SU-DHL-6 (cell line): ENCODE data around the gene SVIL.

ENCODE experiments used
- CTCF ChIP-seq: fragments of 200-600 bp; sonication (generic); IDR thresholded peaks from one replicate; pipeline ENCODE4 v1.5.1; 2017; ENCODE audit warnings: antibody characterized with exemption, mild to moderate bottlenecking, low read length, moderate library complexity; ENCODE audit not compliant: insufficient read depth, poor library complexity, severe bottlenecking
- EZH2phosphoT487 ChIP-seq: fragments of 200-600 bp; sonication (generic), shearing (Covaris generic); conservative IDR thresholded peaks from 2 replicates; pipeline ENCODE4 v1.6.1; 2018; ENCODE audit warnings: mild to moderate bottlenecking, antibody characterized with exemption, low read length, moderate library complexity, mixed read lengths

- TF ChIP-seq CTCF (no peak), EZH2phosphoT487 (no peak)
Observed at GRCh38 chr10:29600067-29600466, 34.7 kb downstream of the SVIL start.
